ENCODE results near the gene FUT8. TPM values are rescaled to one million over a fixed set of nuclear protein-coding genes. Genes with fewer than 3 reads are reported as not detected.

FUT8 gene
- total RNA-seq, 1 experiment from 2014 or later, result 11.8 TPM

GRCh38 chr14:65552724-65553123 lies 140.2 kb downstream of the FUT8 start:
- POLR2A ChIA-PET, result interaction anchor here (0.7 to 1.0 kb wide), 2 partner anchors 24 to 33 kb away, joined by 3 read pairs; no protein-coding TSS in a partner anchor
- no peak for DNase-seq (ENCODE audit: unreplicated experiment)
- Mint-ChIP-seq H3K27me3 (ENCODE audit: insufficient read depth, unreplicated experiment) (no peaks in the 10 kb centered on the region), H3K4me3 (ENCODE audit: unreplicated experiment) (no peak overlapping the region), H3K4me1 (ENCODE audit: insufficient read depth, unreplicated experiment) (no peaks in the 10 kb centered on the region), H3K36me3 (ENCODE audit: insufficient read depth, unreplicated experiment) (no peaks in the 10 kb centered on the region), H3K27ac (ENCODE audit: low read depth, unreplicated experiment) (no peak overlapping the region), H3K9me3 (ENCODE audit: unreplicated experiment) (no peaks in the 10 kb centered on the region)
- intact Hi-C loops (cut with micrococcal nuclease), result no loop called here
- no peak for TF ChIP-seq CTCF (IDR thresholded peaks at IDR 0.05; ENCODE audit: unreplicated experiment)
- no TSS peak for BruUV-seq (replicated peaks)
- CTCF ChIA-PET, result interaction anchor here (0.5 to 1.5 kb wide), 3 partner anchors 22 to 141 kb away, joined by 3 to 4 read pairs (median 3); no protein-coding TSS in a partner anchor

- ChIA-PET CTCF (interaction anchor here (0.8 kb wide), 1 partner anchor 57 kb away, joined by 4 read pairs; no protein-coding TSS in a partner anchor), POLR2A (no interaction called here)
- no peaks in the 10 kb centered on the region for H3K27me3 Mint-ChIP-seq (ENCODE audit: insufficient read depth, unreplicated experiment)
- BruUV-seq (replicated peaks), result no TSS peak
- H3K9me3 Mint-ChIP-seq (ENCODE audit: unreplicated experiment), result no peaks in the 10 kb centered on the region
- no peak overlapping the region for H3K27ac Mint-ChIP-seq (ENCODE audit: low read depth, unreplicated experiment)
- no peaks in the 10 kb centered on the region for H3K36me3 Mint-ChIP-seq (ENCODE audit: insufficient read depth, unreplicated experiment)
- H3K4me3 Mint-ChIP-seq (ENCODE audit: unreplicated experiment), result no peak overlapping the region
- intact Hi-C loops (cut with micrococcal nuclease), result no loop called here
- no peak for DNase-seq (ENCODE audit: unreplicated experiment)
- TF ChIP-seq CTCF (IDR thresholded peaks at IDR 0.05; ENCODE audit: unreplicated experiment), result no peak
- H3K4me1 Mint-ChIP-seq (ENCODE audit: insufficient read depth, unreplicated experiment), result no peaks in the 10 kb centered on the region
Measured at GRCh38 chr14:65554837-65555236, 142.3 kb downstream of the FUT8 start.

GRCh38 chr14:65555358-65555757 lies 142.8 kb downstream of the FUT8 start:
- no peaks in the 10 kb centered on the region for H3K9me3 Mint-ChIP-seq (ENCODE audit: unreplicated experiment)
- no TSS peak for BruUV-seq (replicated peaks)
- TF ChIP-seq CTCF (IDR thresholded peaks at IDR 0.05; ENCODE audit: unreplicated experiment), result no peak
- no peaks in the 10 kb centered on the region for H3K4me1 Mint-ChIP-seq (ENCODE audit: insufficient read depth, unreplicated experiment)
- no peak overlapping the region for H3K27ac Mint-ChIP-seq (ENCODE audit: low read depth, unreplicated experiment)
- intact Hi-C loops (cut with micrococcal nuclease), result no loop called here
- ChIA-PET CTCF (no interaction called here), POLR2A (no interaction called here)
- H3K4me3 Mint-ChIP-seq (ENCODE audit: unreplicated experiment), result no peak overlapping the region
- H3K36me3 Mint-ChIP-seq (ENCODE audit: insufficient read depth, unreplicated experiment), result no peaks in the 10 kb centered on the region
- H3K27me3 Mint-ChIP-seq (ENCODE audit: insufficient read depth, unreplicated experiment), result no peaks in the 10 kb centered on the region
- no peak for DNase-seq (ENCODE audit: unreplicated experiment)

GRCh38 chr14:65558363-65558762 lies 145.8 kb downstream of the FUT8 start:
- Mint-ChIP-seq H3K4me1 (ENCODE audit: insufficient read depth, unreplicated experiment) (no peaks in the 10 kb centered on the region), H3K27ac (ENCODE audit: low read depth, unreplicated experiment) (no peak overlapping the region), H3K36me3 (ENCODE audit: insufficient read depth, unreplicated experiment) (no peaks in the 10 kb centered on the region), H3K27me3 (ENCODE audit: insufficient read depth, unreplicated experiment) (no peaks in the 10 kb centered on the region), H3K9me3 (ENCODE audit: unreplicated experiment) (no peaks in the 10 kb centered on the region), H3K4me3 (ENCODE audit: unreplicated experiment) (no peak overlapping the region)
- ChIA-PET POLR2A (no interaction called here), CTCF (no interaction called here)
- no TSS peak for BruUV-seq (replicated peaks)
- no peak for TF ChIP-seq CTCF (IDR thresholded peaks at IDR 0.05; ENCODE audit: unreplicated experiment)
- intact Hi-C loops (cut with micrococcal nuclease), result no loop called here
- no peak for DNase-seq (ENCODE audit: unreplicated experiment)

Measured in MCF 10A (cell line).